HG03039 (cell line): Measurements from ENCODE around the gene VWF.
"Not testable (repeated sequence)": the region's sequence is repeated elsewhere in the genome, so short reads cannot be mapped to it uniquely, and the experiment has no call there.

Source experiments
- ATAC-seq: cut with Tn5 transposase; IDR thresholded peaks from one replicate; pipeline ENCODE4 v1.9.1; 2021; ENCODE audit warnings: mild to moderate bottlenecking, moderate library complexity; ENCODE audit not compliant: unreplicated experiment

VWF gene

GRCh38 chr12:6124411-6125309, at the start of gene VWF:
TSS of gene VWF (minus strand) at chr12:6124670. CDS start at chr12:6123196, 1,474 bp downstream.
- ATAC-seq: no peak

- no peak for ATAC-seq
These were observed 48.4 kb upstream of the VWF start for GRCh38 chr12:6172862-6173261.

- no peak for ATAC-seq
These were observed 47.6 kb upstream of the VWF start for GRCh38 chr12:6172086-6172485.

GRCh38 chr12:6171409-6172015, 47.0 kb upstream of the VWF start:
- ATAC-seq: no peak

DNA sequence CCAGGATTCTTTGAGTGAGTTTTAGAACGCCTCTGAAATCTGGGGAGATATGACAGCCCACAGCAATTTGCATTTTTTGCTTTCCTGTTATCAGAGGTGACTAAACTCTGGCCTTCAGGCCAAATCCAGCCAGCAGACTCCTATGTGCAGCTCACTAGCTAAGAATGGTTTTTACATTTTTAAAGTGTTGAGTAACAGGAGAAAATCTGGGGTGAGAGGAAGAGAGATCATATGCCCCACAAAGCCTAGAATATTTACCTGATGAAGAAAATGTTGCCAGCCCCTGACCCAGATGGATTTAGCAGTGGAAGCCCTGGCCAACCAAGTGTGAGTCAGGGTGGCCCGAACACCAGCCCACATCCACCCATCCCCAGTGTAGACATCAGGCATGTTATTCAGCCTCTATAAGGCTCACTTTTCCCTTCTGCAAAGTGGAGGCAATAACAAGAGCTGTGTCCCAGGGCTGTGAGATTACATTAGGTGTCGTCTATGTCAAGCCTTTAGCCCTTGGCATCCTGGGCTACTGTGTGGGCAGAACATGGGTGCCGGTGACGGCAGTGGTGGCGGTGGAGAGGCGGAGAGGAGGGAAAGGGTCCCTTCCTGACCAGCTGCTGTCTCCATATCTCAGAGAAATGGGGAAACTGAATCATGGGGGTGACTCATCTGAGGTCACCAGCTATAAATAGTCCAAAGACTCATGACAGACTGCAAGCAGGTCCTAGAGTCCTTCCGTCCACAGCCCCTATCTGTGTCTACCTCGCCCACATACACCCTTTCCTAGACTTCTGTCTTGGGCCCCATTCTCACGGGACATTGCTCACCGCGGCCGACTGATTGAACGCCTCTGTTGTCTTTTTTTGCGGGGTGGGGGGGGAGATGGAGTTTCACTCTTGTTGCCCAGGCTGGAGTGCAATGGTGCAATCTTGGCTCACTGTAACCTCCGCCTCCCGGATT, 43.1 kb upstream of the VWF start:
- peak; percentile 71 for ATAC-seq

- ATAC-seq: no peak
These were observed 42.3 kb upstream of the VWF start for GRCh38 chr12:6166808-6167207.

GRCh38 chr12:6165395-6165794, 40.9 kb upstream of the VWF start:
- ATAC-seq: no peak

GRCh38 chr12:6163416-6164060, 39.1 kb upstream of the VWF start:
- ATAC-seq: no peak

DNA sequence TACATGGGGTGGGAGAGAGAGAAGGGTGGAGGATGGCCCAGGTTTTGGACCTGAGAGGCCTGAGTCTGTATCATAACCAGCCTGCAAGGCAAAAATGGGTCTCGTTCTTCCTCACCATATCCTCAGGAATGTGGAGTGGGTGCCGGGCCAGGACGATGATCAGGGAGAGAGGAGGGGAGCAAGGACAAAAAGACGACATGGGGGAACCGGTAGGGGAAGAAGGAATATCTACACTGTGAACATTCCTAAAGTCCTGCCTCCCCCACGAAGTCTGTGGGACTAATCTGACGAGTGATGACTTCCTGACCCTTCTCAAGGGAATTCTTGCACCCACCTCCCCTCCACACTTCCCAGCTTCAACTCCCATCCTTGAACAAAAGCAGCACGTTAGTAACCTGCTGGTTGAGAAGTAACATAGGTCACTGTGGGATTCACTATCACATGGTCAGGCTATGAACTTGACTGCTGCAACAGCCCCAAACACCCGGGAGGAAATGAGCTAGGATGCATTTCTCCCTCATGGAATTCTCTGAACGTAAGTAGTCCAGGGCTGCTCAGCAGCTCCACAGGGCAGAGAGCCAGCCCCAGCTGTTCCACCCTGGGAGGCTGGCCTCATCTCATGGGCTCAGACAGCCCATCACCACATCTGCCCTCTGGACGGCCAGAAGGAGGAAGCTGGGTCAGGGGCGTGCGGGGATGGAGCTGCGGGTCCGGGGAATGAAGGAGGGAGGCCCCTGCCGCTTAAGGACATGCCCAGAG, 36.8 kb upstream of the VWF start:
- no peak for ATAC-seq

GRCh38 chr12:6160049-6160649, 35.7 kb upstream of the VWF start:
- not testable (repeated sequence) for ATAC-seq

GRCh38 chr12:6159166-6160011, 34.9 kb upstream of the VWF start:
- not testable (repeated sequence) for ATAC-seq

- no peak for ATAC-seq
These were observed 34.3 kb upstream of the VWF start for GRCh38 chr12:6158749-6159148.

- no peak for ATAC-seq
These were observed 33.8 kb upstream of the VWF start for GRCh38 chr12:6158255-6158654.

- no peak for ATAC-seq
These were observed 33.0 kb upstream of the VWF start for GRCh38 chr12:6157482-6157881.

GRCh38 chr12:6154730-6155459, 30.4 kb upstream of the VWF start:
- no peak for ATAC-seq

DNA sequence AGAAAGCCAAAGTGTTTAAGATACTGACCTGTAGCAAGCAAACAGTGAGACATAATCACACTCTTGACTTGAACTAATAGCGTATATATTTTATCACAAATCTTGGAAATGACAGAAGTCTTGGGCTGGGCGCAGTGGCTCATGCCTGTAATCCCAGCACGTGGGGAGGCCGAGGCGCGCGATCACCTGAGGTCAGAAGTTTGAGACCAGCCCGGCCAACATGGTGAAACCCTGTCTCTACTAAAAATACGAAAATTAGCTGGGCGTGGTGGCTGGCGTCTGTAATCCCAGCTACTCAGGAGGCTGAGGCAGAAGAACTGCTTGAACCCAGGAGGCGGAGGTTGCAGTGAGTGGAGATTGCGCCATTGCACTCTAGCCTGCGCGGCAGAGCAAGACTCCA, 24.3 kb upstream of the VWF start:
- ATAC-seq: not testable (repeated sequence)

DNA sequence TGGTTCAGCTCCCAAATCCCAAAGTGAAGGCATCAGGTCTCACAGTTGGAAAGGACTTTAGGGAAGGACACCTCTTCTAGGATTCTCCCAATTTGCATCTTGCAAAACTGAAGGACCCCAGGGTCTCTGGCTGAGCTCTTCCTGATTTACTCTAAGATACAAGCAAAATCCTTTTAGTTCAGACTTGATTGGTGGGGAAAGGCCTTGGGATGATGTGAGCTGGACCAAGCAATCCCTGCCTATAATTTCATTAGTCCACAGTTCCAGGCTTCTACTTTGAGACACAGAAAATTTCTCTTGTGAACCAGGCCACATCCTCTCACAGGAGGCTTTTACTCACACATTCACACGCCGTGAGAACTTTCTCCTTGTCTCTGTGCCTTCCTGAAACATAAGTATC, 23.6 kb upstream of the VWF start:
- ATAC-seq: no peak

GRCh38 chr12:6146951-6147350, 22.5 kb upstream of the VWF start:
- ATAC-seq: no peak
